Dedifferentiated amniotic fluid mesenchymal stem cell (primary cell): ENCODE data around the gene AMT.

Experiments
- DNase-seq: peaks from one replicate; pipeline ENCODE4 v3.0.0-alpha.2; 2016; ENCODE audit errors: extremely low spot score

The AMT gene

DNA sequence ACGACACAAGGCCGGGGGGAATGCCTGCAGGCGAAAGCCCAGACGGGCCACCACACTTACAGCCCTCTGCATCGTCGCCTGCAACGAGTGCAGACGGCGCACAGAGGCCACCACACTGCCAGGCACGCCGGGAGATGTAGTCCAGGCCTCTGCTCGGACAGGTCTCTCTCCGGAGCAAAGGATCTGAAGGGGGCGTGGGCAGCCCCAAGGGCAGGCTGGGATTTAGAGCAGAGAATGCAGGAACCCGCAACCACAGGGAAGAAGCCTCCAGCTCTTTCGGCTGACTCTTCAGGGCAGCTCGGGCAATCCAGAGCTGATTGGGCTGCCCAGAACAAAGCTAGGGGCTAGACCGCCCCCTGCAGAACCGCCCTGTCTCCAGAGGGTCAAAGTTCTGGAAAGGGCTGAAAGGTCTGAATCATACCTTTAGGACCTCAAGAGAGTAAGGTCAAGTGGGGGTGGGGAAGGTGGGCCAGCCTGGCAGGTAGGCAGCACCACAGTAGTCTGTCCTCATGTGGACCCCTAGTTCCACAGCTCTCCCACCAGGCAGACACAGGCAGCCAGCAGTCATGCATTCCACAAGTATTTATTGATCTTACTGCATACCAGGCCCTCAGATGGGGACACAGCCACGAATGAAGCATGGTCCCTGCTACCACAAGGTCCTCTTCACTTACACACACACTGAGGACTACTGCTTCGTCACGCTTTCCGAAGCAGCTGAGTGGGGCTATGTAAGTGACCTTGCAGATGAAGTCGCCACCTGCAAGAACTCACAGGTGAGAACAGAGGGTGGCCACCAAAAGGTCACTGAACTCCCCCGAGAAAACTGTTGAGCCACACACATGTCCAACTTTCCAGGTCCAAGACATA, at the start of gene AMT:
TSS of gene AMT (minus strand) at position 95 of the 870 bp plus-strand sequence. CDS start at position 72, 23 bp downstream.
- no peak for DNase-seq

- DNase-seq = no peak
Observed at GRCh38 chr3:49470714-49471420, 48.6 kb upstream of the AMT start.

DNA sequence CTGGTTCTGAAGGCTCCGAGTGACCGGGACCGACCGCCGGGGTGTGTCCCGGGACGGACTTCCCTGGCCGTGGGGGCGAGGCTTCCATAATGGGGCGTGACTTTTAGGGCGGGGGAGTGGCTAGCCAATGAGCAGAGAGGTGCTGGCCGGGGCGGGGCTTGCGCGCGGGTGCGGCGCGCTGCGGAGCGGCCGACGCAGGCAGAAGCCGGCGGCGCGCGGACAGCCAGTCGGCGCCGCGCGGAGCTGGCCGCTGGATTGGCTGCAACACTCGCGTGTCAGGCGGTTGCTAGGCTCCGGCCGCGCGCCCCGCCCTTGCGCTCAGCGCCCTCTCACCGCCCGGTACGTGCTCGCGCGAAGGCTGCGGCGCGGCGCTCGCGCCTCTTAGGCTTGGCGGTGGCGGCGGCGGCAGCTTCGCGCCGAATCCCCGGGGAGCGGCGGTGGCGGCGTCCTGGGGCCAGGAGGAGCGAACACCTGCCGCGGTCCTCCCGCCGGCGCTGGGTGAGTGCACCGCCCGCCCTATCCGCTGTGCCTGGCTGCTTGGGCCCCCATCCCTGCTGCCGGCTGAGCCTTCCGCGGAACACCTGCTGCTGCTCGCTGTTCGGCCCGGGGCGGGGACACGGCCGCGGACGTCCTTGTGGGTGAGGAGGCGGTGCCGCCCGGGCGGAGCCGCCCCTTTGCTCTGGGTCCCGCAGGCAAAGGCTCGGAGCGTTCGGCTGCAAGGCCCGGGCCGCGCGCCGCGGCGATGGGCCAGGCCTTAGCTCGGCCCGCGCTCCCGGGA, 47.9 kb upstream of the AMT start, which contains the start of gene DAG1:
TSS of gene DAG1 (plus strand) at position 332 of the 778 bp plus-strand sequence. CDS start 40,268 bp downstream, outside the sequence.
- peak; percentile 95 for DNase-seq

GRCh38 chr3:49469037-49469935, 47.0 kb upstream of the AMT start:
- DNase-seq = peak; percentile 92

GRCh38 chr3:49466085-49466484, 43.8 kb upstream of the AMT start:
- DNase-seq = no peak

DNA sequence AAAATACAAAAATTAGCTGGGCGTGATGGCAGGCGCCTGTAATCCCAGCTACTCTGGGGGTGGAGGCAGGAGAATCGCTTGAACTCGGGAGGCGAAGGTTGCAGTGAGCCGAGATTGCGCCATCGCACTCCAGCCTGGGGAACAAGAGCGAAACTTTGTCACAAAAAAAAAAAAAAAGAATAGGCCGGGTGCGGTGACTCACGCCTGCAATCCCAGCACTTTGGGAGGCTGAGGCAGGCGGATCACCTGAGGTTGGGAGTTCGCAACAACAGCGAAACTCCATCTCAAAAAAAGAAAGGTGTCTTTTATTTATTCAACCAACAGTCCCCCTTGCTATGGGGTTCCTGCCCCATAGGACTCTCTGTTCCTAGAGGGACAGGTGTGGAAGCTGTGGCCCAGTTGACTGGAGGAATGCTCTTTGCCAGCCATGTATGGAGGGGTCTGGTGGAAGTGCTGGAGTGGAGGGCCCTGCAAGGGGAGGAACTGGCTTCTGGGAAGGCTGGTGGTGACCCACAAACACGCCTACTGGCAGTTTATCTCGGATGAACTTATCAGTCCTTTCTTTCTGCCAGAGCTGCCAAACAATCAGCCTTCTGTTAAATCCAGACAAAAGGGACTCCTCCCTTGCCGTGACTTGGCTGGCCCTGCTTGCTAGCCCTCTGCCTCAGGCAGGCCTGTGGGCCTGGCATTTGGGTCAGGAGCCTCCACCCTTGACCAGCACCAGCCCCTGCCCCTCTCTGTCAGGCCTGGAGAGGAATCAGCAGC, 43.2 kb upstream of the AMT start:
- no peak for DNase-seq

GRCh38 chr3:49462222-49462621, 39.9 kb upstream of the AMT start:
- DNase-seq = no peak

DNA sequence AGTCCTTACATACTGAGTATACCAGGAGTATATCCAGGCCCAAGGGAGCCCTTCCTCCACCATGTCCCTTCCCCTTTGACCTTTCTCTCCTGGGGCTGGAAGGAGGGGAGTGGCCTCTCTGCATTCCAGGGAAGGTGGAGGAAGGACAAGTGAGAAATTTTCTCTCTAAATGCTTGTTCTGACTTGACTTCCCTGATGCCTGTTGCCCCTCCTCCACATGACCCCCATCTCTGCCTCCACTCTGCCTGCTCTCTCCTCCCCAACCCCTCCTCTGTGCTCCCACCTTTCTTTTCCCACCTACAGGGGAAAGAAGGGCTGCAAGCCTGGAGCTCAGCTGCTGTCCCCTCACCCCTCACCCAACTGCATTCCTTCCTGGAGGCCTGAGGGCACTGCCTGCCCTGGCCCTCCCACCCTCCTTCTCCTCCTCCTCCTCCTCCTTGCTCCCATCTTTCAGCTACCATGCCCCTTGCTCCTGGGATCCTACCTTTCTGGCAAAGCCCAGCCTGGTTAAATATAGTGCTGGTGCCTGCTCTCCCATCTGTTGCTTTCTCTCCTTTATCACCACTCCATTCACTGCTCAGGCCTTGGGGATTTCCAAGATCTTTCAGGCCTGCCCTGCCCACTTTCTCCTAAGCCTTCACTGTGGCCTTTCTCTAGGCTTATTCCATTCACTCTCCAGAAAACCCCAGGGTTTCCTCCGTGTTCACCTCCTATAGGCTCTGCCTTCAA, 39.3 kb upstream of the AMT start:
- peak; percentile 20 for DNase-seq

GRCh38 chr3:49460956-49461355, 38.7 kb upstream of the AMT start:
- no peak for DNase-seq

GRCh38 chr3:49460188-49460890, 38.1 kb upstream of the AMT start:
- DNase-seq = no peak

DNA sequence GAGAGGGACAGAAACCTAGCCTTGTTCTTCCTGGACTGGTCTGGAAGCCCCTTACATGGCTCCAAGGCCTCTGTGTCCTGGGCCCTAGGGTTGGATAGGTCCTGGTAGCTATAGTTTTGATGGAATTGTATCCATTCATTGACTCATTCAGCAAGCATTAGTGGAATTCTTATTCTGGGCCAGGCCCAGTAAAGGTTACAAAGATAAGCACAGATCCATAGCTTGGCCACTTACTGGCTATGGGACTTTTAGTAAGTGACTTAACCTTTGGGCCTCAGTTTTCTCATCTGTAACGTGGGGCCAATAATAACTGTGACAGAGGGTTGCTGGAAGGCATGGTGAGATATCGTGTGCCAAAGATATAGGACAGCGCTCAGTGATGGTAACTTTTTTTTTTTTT, 34.2 kb upstream of the AMT start:
- DNase-seq = no peak

GRCh38 chr3:49454898-49455681, 32.8 kb upstream of the AMT start:
- no peak for DNase-seq

DNA sequence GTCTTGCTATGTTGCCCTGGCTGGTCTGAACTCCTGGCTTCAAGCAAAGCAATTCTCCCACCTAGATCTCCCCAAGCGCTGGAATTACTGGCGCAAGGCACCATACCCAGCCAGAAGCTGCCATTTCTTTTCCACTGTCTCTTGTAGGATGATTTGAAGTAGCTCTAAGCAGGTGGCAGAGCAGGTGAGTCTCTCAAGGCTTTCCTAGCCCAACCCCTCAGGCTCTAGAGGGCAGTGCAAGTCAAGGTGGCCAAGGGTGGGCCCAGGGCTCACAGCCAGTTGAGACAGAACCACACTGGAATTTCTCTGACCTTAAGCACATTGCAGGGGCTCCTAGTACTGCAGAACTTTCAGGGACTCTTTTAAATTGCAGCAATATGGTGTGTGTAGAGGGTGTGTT, 32.2 kb upstream of the AMT start:
- DNase-seq = no peak

DNA sequence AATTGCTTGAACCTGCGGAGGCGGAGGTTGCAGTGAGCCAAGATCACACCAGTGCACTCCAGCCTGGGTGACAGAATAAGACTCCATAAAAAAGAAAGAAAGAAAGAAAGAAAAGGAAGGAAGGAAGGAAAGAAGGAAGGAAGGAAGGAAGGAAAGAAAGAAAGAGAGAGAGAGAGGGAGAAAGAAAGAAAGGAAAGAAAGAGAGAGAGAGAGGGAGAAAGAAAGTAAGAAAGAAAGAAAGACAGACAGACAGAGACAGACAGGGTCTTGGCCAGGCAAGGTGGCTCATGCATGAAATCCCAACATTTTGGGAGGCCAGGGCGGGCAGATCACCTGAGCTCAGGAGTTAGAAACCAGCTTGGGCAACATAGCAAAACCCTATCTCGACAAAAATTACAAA, 31.3 kb upstream of the AMT start:
- DNase-seq = no peak

DNA sequence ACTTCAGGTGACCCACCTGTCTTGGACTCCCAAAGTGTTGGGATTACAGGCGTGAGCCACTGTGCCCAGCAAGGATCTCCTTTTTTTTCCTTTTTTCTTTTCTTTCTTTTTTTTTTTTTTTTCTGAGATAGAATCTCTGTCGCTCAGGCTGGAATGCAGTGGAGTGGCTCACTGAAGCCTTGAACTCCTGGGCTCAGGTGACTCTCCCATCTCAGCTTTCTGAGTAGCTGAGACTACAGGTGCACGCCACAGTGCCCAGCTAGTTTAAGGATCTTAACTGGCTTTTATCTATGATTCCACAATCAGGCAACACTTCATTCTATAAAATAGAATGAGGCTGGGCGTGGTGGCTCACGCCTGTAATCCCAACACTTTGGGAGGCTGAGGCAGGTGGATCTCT, 23.1 kb upstream of the AMT start:
- DNase-seq = no peak

DNA sequence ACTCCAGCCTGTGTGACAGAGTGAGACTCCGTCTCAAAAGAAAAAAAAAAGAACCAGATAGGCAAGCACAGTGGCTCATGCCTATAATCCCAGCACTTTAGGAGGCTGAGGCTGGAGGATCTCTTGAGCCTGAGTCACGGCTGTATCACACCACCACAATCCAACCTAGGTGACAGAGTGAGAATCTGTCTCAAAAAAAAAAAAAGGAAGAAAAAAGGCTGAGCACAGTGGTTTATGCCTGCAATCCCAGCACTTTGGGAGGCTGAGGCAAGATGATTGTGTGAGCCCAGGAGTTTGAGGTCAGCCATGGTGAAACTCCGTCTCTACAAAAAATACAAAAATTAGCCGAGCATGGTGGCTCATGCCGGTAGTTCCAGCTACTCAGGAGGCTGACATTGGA, 12.5 kb upstream of the AMT start:
- no peak for DNase-seq

DNA sequence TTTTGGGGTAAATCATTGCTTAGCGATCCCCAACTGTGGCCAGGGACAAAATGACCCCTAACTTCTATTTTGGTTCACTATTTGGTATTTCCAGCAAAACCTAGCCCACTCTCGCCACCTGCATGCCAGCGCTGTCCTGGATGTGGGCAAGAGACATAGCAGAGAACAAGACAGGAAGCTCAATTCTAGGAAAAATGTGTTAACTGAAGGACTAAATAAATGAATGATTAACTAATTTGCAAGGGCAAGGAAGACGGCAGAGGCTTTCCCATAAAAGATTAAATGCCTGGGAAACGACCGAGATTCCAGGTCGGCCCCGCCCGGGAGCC, 6.4 kb upstream of the AMT start:
- DNase-seq = no peak

DNA sequence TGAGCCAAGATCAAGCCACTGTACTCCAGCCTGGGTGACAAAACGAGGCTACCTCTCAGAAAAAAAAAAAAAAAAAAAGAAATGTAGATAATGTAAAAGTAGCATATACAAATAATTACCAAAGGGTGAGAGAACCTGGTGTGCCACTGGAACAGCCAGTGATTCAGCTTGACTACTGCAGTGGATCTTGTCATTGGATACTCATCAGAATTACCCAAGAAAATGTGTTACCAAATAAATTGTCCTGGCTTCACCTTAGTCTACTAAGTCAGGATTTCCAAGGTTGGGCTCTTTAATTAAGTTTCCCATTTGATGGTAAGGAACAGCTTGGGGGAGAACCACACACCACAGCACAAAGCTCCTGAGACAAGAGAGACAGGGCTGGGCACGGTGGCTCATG, 5.3 kb upstream of the AMT start:
- no peak for DNase-seq
